ENCODE measurements around the gene AUP1.
"Not testable (repeated sequence)": the region's sequence is repeated elsewhere in the genome, so short reads cannot be mapped to it uniquely, and the experiment has no call there.

The AUP1 gene

GRCh38 chr2:74499267-74499939 lies 30.1 kb downstream of the AUP1 start, which contains the start of gene LBX2:
TSS of gene LBX2 (minus strand) at chr2:74499603. CDS start at chr2:74499537, 66 bp downstream.
- peak in 1 of 2 experiments; percentile 43 for DNase-seq (ENCODE audit: low read depth in 2 of 2)

DNA sequence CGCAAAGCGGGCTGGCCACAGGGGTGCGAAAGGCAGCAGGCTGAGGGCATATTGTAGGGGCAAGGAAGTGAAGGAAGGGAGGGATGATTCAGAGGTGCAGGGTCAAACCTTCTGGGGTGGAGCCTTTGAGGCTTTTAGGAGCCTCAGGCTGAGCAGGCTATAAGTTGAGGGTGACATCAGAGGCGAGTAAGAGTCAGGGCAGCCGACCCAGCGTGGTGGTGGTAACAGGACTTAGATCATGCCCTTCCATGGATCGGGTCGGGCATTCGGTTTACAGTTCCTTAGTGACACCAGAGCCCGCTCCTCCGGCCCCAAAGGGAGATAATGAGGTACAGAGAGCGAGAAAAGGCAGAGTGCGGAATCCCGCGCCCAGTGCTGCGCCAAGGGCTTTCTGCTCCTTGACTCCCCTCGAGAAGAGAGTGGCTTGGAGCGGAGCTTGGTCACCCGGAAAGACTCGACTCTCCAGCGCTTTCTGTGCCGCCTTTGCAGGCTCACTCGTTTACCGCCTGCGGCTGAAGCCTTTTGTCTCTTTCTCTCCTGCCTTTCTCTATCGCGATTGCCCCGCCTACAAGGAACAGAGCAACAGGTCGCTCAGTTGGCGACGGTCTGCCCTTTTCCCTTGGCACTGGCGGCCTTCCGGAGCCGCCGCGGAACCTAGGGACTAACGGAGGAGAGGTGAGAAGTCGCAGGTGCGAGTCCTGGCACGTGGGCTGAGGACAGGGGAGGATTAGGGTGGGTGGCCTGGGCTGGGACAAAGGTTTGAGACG lies 30.8 kb downstream of the AUP1 start:
- DNase-seq (ENCODE audit: low read depth in 2 of 2), result peak in 1 of 2 experiments; percentile 18

- peak in 1 of 2 experiments; percentile 16 for DNase-seq (ENCODE audit: low read depth in 2 of 2)
These were observed 31.6 kb downstream of the AUP1 start for GRCh38 chr2:74497777-74498499.

DNA sequence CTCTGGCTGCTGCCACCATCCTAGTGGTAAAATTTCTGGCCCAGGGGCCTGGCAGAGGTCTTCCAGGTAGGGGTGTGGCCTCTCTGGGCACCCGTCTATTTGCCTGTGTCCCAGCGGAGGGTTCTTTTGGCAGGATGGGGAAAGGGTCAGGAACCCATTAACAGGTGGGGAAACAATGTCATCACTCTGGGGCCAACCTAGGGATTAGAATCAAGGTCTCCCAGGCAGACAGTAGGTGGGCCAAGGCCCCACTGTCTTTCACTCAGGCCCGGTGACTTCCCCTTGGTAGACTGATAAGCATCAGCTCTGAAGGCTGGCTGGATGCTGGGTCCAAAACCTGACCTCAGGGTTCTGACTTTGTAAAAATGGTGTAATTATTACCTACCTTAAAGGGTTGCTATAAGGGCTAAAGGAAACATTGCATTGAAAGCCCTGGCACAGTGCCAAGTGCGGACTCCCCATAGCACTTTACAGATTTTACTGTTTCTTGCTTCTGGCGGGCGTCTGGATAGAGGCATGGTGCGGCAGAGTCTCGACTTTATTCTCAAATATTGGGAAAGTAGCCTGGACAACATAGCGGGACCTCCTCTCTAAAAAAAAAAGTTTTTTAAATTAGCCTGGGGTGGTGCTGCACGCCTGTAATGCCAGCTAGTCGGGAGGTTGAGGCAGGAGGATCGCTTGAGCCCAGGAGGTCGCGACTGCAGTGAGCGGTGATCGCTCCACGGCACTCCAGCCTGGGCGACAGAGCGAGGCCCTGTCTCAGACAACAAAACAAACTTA lies 32.3 kb downstream of the AUP1 start:
- no peak for DNase-seq (ENCODE audit: low read depth in 2 of 2)

GRCh38 chr2:74495440-74495839 lies 34.1 kb downstream of the AUP1 start:
- no peak for DNase-seq (ENCODE audit: low read depth in 2 of 2)

DNA sequence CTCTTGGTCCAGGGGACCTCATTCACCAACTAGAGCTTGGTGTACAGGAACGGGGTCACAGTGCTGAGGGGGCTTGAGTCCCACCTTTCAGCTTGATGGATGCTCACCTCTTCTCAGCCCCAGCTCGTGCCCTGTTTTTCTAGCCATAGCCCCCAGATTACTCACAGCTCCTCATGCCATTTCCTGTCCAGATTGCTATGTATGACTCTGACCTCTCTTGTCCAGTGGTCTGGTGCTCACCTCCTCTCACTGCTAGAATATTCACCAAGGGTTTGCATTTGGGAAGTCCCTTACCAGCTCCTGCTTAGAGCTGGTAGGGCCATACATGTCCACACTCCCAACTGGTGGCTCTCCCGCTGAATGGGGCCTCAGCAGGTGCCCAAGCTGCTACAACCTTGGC lies 36.0 kb downstream of the AUP1 start:
- DNase-seq (ENCODE audit: low read depth in 2 of 2), result no peak

DNA sequence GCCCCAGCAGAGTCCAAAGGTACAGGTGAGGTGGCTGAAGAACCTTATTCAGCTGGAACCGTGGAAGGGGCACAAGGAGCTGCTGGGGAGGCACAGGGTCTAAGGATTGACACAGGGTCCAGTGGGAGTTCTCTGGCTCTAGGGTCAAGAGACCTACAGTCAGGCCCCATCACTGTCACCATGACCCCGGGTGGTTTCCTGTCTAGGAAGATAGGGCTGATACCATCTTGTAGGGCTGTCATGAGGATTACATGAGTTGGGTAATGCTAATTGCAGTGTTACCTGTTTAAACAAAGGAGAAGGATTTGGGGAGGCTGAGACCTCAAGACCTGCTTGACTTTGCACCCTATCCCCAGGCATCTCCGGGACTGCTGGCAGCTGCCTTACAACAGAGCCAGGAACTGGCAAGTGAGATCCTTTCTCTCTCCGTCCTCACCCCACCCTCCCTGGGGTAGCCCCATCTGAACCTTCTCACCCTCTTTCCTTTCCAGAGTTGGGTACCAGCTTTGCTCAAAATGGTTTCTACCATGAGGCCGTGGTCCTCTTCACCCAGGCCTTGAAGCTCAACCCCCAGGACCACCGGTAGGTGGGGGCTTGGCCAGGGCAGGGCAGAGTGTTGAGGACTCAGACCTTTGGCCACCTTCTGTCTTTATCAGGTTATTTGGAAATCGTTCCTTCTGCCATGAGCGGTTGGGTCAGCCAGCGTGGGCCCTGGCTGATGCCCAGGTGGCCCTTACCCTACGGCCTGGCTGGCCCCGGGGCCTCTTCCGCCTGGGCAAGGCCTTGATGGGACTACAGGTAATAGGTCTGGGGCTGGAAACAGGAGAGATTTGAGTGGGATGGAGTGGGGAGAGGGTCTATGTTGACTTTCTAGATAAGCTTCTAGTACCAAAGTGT lies 37.6 kb downstream of the AUP1 start:
- DNase-seq (ENCODE audit: low read depth in 2 of 2), result no peak

DNA sequence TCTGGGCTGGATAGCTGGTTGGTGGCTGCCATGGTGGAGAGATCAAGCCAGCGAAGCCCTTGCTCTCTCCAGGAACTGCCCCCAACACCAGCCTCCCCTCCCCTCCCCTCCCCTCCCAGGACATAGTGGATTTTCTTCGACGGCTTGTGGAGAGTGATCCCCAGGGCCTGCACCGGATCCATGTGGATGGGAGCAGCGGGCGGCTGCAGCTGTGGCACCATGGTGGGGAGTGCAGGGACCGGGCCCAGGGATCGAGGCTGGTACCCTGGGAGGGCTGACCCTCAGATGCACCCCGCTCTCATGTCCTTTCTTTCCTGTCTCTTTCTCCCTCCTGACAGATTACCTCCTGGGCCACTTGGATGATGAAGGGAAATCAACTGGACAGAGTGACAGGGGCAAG lies 39.6 kb downstream of the AUP1 start:
- DNase-seq (ENCODE audit: low read depth in 2 of 2), result no peak

DNA sequence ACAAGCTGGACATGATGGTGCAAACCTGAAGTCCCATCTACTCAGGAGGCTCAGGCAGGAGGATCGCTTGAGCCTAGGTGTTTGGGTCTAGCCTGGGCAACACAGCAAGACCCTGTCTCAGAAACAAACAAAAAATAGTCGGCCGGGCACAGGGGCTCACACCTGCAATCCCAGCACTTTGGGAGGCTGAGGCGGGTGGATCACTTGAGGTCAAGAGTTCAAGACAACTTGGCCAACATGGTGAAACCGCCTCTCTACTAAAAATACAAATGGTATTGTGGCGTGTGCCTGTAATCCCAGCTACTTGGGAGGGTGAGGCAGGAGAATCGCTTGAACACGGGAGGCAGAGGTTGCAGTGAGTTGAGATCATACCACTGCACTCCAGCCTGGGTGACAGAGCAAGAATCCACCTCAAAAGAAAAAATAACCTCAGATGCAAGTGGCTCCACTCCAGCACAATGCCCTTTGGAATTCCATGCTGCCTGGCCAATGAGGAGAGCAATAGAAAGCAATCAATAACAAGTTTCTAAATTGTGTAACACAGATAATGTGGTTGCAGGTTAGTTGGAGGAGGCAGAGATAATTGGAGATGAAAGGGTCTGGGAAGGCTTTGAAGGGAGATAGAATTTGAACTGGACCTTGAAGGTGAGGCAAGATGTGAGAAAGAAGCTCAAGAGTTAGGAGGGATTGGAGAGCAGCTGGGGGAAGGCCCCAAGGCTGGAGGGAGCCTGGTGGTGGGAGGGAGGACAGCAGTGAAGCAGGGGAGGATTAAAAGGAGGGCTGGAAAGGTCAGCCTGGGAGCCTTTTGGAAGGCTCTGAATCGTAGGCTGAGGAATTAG lies 40.6 kb downstream of the AUP1 start:
- DNase-seq (ENCODE audit: low read depth in 2 of 2), result no peak

GRCh38 chr2:74486141-74486540 lies 43.4 kb downstream of the AUP1 start:
- no peak for DNase-seq (ENCODE audit: low read depth in 2 of 2)

GRCh38 chr2:74483675-74484164 lies 45.8 kb downstream of the AUP1 start:
- DNase-seq (ENCODE audit: low read depth in 2 of 2), result not testable (repeated sequence)

DNA sequence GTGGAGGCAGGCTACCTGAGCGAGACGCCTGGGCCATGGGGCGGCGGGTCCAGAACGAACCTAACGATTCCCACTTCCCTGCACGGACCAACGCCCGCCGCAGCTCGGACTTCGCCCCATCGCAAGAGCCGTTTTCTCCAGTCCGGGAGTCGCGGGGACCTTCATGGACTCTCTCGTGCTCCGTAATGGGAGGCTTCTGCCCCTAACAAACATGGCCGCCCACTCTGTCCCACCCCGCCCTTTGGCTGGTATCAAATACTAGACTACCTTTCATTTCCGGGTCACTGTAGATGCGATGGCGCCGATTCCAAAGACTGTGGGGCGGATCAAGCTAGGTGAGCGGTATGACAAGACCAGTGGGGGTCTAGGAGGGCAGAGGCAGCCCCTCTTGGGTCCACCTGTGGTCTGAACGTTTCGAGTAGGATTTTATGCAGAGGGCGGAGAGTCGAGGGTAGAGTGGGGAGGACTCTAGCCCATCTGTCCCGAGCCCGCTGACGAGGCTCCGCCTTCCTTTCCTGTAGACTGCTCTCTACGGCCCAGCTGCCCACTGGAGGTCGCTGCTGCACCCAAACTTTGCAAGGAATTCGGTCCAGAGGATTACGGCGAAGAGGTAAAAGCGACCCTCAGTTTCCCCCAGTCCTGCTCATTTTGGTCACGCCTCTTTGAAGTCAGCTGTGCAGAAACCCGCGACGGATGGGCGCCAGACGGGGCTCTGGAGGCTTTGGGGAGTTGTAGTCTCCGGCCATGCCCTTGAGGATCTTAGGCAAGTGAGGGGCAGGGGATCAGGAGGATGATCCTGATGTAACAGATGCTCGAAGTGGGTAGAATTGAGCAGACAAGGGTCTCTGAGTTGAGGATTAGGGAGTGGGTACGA lies 46.5 kb downstream of the AUP1 start, which contains the start of the genes CCDC142 and TTC31:
Gene CCDC142 (minus strand): TSS at position 198 of the 874 bp plus-strand sequence. CDS start 161 bp downstream, at position 37.
Gene TTC31 (plus strand): TSS at position 281 of the 874 bp plus-strand sequence. CDS start 15 bp downstream, at position 296.
- DNase-seq (ENCODE audit: low read depth in 2 of 2), result peak; percentile 85 to 93

DNA sequence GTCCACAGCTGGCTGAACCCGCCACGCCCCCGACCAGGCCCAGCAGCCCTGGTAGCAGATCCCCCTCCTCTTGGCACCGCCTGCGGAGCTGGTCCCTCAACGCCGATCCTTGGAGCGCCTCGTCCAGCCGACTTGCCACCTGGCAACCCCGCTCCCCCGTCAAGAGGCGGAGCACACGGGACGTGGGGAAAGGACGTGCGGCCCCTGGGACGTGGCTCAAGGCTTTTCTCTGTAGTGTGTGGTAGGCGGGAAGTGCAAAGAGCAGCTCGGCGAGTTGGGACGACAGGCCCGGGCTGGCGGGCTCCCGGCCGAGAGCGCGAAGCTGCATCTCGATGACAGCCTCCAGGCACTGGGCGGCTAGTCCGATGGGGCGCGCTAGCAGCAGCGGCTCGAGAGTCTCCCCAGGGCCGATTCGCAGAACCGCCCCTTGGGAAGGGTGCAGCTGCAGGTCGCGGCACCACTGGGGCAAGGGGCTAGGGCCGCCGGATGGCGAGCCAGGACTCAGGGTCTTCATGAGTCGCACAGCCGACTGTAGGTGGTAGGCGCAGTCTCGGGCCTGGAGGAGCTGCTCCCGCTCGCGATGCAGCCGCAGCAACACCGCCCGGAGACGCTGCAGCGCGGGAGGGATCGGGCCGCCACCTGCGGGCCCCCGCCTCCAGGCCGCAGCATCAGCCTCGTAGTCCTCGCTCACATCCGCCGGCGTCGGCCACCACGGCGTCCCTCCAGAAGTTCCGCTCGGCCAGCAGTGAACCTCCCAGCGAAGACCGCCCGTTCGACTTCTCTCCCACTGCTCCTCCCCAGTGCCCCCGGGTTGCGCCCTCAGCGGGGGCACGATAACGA lies 47.3 kb downstream of the AUP1 start:
- no peak for DNase-seq (ENCODE audit: low read depth in 2 of 2)

DNA sequence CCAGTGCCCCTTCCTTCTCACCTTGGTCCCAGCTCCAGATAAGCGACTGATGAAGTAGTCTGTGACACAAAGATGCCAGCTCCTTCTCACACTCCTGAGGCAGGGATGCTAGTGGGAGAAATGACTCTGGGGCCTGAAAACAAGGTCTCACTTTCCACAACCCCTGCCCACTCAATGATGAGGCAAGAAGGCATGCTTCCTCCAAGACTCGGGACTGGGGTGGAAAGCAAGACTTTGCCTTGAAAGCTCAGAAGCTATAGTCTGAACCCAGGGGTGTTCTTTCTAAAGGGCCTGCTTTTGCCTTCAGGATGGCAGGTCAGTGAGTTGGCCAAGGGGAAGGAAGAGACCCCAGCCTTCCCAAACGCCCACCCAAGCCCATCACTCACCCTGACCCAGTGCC lies 48.1 kb downstream of the AUP1 start:
- DNase-seq (ENCODE audit: low read depth in 2 of 2), result no peak

All from stimulated activated CD4-positive, alpha-beta T cell treated with anti-CD3 and anti-CD28 coated beads, Interleukin-12 subunit alpha, Interleukin-12 subunit beta, amount 100 ng/mL, for 24 hours (primary cell).